NCI-H2107 treated with DMSO at 0.1 percent for 48 hours (cell line): ENCODE data around the gene AGPAT2.
"Not testable (repeated sequence)": the region's sequence is repeated elsewhere in the genome, so short reads cannot be mapped to it uniquely, and the experiment has no call there.

Experiments used
- DNase-seq: peaks from one replicate; lab custom pipeline; 2025; ENCODE audit not compliant: unreplicated experiment; lab: John Stamatoyannopoulos, UW

The AGPAT2 gene

DNA sequence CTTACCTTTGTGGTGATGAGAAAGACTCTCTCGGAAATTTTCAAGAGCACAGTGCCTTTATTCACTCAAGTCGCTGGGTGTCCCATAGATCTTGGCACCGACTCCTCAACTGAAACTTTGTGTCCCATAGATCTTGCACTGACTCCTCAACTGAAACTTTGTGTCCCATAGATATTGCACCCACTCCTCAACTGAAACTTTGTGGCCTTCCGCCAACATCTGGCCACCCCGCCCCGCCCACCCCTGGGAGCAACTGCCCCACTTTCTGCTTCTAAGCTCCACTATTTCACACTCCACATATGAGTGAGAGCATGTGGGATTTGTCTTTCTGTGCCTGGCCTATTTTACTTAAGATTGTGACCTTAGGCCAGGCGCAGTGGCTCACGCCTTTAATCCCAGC is 37.2 kb downstream of the AGPAT2 start:
- no peak for DNase-seq

DNA sequence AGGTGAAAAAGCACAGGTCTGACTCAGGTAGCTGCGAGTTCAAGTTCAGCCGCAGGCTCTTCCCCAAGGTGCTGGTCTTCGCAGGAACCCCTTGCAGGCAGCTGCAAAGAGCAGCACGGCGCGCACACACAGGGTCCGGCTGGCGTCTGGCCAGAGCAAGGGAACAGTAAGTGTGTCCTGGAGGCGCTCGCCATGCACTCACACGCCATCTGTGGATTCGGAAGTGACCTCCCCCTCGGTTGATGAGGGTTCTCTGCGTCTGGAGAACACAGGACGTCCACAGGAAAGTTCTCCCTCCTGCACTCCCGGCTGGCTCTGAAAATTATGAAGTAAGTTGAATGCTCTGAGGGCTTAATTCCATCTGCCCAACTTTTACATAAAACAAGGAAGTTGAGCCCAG is 38.5 kb downstream of the AGPAT2 start:
- no peak for DNase-seq

DNA sequence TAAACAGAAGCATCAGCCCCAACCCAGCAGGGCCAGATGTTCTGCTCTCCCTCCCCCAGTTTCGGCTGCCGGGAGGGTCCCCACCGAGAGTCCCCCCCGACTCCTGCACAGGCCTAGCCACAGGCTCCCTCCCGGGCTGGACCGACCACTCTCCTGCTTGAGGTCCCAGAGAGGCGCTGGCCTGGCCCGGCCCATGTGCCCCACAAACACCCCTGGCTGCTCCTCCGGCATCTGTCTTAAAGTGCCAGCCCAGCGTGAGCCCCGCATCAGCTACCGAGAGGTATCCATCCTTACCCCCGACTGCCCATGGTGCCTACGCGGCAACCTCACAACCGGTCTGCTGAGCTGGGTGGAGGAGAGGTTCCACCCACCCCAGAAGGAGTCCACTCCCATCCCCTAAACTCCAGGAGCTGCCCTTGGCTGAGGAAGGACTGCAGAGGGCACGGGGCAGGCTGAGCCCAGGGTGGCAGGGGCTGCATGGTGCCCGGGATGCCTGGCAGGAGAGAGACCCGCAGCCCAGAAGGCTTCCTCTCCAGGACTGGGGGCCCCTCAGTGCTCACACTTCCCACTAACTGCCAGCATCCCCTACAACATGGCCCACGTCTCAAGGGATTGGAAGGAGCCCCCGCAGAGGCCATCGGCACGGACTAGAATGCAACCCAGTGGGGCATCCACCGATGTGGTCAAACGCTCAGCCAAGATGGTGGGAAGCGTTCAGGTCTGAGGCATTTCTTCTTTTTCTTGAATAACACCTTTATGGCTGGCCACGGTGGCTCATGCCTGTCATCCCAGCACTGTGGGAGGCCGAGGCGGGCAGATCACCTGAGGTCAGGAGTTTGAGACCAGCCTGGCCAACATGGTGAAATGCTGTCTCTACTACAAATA is 40.2 kb downstream of the AGPAT2 start:
- DNase-seq = no peak

DNA sequence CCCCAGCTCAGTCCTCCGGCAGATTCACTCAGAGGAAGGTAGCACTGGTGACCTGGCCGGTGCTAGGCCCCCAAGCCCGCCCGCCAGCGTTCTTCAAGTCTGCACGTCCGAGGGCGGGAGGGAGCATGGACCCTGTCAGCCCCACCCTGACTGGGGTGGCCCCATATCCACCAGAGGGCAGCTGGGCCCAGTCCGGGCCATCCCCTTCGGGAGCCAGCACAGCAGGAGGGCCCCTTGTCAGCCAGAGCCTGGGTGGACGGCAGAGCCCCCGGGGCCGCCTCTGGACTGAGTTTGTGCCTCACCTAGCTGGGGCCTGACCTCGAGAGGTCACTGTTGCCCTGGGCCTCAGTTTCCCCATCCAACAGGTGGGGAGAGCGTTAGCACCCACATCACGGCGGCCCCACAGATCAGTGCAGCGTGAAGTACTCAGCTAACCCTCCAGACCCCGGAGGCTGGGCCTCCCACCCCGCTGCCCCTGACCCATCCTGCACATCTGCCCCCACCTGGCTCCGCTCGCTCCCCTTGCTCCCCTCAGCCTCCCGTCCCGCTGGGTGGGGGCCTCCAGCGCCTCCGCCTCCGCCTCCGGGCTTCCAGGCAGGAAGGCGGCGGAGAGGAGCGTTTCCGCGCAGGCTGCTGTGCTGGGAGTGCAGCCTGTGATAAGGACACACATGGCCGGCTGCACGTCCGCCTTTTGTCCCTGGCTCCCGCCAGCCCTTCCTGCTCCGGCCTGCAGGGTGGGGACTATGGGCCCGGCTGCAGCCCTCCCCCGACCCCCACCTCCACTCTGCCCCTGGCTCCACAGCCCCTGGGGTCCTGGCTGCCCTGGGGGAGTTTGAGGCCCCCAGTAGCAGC is 41.1 kb downstream of the AGPAT2 start:
- DNase-seq = no peak

DNA sequence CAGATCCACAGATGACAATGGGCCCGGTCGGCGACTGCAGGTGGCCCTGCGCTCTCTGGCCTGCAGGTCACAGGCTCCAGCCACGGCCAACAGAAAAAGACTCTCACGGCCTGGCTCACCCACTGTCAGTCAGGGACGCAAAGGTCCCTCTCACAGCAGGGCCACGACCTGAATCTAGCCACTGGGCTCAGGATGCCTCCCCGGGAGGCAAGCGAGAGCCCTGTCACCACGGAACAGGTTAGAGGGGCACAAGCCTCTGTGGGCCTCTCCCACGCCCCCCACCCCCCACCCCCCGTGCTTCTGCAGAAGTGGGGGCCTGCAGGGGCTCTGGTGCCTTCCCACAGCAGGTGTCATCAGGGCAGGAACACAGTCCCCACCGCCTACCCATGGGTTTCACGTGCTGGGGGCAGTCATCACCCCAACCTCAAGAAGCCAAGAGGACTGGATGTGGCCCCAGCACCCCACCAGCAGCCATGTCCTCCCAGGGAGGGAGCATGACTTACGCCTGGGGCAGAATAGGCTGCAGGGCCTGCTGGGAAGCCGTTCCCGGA is 41.8 kb downstream of the AGPAT2 start:
- DNase-seq = no peak

DNA sequence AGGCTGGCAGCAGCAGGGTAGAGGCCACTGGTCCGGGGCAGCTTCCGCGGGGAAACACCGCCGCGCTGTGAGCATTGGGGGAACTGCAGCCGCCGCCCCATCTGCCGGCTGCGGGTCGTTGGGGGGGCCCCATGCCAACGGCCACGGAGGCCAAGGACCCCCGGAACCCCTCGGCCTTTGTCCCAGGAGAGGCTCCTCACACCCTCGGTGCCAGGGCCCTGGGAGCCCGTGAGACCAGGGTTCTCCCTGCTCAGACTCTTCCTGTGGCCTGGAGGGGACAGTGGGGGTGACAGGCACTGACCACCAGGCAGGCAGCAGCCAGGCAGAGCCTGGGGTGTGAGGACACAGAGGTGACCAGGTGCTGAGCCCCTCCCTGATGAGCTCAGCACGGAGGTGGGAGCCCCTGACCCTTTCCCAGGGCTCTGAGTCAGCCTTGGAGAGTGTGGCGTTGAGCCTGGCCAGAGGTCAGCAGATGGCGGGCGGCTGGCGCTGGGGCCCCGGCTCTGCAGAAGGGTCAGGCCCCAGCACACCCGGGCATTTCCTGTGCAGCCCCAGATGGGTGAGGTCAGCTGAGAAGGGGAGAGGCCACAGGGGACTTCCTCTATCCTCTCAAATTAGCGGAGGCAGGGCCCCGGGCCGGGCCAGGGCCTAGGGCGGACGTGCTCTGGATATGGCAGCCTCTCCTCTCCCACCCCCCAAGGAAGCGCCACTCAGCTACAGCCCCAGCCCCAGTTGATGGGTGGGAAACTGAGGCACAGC is 42.5 kb downstream of the AGPAT2 start:
- DNase-seq = peak; percentile 24

DNA sequence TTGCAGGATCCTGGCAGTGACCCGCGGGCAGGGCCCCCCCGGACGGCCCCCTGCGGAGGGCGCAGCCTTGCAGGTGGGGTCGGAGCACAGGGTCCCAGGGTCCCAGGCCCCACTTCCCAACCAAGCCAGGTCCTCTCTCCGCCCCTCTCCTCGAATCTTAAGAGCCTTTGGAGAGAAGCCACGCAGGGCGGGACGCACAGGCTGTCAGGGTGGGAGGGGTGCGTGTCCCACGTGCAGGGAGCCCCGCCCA is 43.0 kb downstream of the AGPAT2 start:
- no peak for DNase-seq

DNA sequence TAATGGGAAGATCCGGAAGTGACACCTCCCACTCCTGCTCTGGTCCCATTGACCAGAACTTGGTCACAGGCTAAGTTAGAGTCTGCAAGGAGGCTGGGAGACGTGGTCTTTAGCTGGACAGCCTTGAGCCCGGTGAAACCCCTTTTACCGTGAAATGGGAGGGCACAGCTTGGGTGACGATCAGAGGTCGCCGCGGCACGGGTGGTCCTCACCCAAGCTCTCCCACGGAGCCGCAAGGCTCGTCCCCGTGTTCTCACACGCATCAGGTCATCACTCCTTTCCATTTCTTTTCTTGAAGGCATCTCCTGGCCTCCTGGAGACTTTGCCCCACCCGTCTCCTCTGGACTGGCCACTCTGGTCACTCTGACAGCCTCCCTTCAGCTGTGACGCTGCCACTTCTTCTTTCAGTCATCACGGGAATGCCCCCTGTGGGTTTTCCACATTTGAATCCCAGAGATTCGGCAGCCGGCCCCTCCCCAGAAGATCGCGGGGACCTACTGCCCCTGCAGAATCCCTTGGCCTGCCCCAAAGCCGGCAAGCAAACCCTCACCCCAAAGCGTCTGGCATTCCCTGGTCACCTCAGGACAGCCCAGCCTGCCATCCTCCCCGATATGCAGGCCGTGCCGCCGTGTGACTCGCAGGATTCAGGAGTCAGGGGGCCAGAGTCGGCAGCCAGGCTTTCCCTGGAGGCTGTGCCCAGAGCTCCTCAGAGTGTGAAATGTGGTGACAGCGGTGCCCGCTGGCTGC is 43.5 kb downstream of the AGPAT2 start:
- no peak for DNase-seq

DNA sequence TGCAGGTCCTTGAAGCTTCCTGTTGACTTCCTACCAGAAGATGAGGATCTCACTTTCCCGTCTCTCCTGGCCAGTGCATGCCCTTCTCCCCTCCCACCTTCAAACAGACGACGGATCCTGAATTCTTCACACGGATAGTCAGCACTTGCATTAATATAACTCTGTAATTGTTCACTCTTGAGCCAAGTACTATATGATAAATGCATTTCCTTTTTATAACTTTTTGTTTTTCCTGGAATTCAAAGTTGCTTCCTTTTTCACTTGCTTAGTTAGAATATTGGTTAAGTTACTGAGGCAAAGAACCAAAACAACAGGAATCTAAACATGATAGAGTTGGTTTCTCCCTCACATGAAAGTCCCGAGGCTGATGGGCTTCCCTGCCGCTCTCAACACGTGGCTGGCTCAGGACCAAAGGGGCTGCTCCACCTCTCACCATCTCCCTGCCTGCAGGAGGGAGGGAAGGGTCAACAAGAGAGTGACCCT is 44.8 kb downstream of the AGPAT2 start:
- no peak for DNase-seq

DNA sequence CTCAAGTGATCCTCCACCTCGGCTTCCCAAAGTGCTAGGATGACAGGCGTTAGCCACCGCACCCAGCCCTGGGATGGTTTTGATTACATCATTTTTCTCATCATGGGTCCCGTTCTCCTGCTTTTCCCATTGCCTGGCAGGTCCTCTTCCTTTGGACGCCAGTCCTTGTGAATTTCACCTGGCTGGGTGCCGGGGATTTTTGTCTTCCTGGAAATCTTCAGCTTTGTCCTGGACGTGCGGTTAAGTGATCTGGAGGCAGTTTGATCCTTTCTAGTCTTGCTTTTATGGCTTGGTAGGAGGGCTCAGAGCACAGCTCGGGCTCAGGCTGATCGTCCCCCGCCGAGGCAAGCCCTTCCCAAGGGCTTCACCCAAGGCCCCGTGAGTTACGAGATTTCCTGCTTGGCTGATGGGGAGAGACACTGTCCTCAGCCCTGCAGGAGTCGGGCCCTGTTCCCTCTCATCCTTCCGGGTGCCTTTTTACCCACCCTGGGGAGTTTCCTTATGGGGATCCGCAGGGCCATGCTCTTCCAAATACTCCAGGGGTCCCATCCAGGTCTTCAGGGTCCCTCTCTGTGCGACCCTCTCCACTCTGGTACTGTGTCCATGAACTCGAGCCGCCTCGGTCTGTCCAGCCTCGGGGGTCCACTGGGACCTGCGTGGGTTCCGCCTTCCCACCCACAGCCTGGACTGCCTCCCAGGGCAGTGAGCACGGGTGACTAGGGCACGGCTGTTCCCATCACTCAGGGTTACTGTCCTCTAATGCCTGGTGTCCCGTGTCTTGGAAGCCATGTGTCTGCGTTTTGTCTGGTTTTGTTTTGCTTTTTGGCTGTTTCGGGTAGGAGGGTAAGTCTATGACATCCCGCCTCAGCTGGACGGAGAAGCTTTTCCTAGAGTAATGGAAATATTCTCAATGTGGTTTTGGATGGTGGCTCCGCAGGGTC is 46.8 kb downstream of the AGPAT2 start:
- no peak for DNase-seq

DNA sequence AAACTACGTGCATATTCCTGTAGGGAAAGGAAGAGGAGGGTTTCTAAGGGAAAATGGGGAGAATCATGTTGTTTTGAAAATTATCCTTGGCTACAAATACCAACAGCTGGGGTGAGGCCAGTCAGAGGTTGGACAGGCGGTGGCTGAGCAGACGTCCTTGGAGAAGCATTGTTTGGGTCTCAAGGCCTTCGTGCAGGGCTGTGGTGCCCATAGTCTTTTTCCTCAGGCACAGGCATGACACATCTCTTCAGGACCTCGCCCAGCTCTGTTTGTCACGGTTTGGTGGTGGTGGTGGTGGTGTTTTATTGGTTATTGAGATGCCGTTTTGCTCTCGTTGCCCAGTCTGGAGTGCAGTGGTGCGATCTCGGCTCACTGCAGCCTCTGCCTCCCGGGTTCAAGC is 52.4 kb downstream of the AGPAT2 start:
- no peak for DNase-seq

DNA sequence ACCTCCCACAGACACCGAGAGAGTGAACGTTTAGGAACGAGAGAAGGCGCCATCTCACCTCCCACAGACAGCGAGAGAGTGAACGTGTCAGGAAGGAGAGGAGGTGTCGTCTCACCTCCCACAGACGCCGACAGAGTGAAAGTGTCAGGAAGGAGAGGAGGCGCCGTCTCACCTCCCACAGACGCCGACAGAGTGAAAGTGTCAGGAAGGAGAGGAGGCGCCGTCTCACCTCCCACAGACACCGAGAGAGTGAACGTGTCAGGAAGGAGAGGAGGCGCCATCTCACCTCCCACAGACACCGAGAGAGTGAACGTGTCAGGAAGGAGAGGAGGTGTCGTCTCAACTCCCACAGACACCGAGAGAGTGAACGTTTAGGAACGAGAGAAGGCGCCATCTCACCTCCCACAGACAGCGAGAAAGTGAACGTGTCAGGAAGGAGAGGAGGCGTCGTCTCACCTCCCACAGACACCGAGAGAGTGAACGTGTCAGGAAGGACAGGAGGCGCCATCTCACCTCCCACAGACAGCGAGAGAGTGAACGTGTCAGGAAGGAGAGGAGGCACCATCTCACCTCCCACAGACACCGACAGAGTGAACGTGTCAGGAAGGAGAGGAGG is 54.7 kb downstream of the AGPAT2 start:
- DNase-seq = not testable (repeated sequence)

DNA sequence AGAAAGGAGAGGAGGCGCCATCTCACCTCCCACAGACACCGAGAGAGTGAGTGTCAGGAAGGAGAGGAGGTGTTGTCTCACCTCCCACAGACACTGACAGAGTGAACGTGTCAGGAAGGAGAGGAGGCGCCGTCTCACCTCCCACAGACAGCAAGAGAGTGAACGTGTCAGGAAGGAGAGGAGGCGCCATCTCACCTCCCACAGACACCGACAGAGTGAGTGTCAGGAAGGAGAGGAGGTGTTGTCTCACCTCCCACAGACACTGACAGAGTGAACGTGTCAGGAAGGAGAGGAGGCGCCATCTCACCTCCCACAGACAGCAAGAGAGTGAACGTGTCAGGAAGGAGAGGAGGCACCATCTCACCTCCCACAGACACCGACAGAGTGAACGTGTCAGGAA is 55.2 kb downstream of the AGPAT2 start:
- DNase-seq = not testable (repeated sequence)

DNA sequence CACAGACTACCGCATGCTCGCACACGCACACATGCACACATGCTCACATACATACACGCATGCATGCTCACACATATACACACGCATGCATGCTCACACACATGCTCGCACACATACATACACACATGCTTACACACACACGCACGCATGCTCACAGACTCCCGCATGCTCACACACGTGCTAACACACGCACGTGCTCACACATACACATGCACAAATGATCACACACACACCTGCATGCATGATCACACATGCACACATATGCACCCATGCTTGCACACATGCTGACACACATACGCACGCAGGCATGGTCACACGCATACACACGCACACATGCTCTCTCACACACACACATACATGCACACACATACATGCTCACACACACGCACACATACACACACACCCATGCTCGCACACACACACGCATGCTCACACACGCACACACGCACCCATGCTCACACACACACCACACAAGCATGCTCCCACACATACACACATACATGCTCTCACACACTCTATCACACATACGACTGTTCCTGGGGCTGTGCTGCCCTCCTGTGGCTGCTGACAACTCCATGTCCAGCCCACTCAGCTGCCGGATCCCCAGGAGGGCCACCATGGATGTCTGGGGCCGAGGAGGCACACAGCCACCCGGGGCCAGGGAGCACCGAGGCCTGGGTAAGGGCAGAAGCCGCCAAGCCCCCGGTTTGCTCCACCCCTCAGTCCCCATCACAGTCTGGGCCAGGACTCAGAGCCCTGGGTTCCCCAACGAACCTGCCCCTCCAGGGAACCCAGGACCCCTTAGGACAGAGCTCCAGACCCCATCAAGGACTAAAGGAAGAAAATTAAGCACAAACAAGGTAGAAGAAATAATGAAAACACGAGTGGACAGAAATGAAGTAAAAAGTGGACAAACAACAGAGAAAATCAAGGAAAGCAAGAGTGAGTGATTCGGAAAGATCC is 55.9 kb downstream of the AGPAT2 start:
- peak; percentile 68 for DNase-seq

DNA sequence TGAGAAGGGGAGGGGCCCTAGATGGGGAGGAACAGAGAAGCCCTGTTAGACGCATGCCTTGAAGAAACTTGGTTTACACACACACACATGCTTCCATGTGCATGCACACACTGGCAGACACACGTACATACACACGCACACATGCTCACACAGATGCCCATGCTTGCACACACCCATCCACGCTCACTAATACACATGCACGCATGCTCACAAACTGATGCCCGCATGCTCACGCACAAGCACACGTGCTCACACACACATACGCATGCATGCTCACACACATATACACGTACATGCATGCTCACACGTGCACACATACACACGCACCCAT is 56.6 kb downstream of the AGPAT2 start:
- DNase-seq = no peak

DNA sequence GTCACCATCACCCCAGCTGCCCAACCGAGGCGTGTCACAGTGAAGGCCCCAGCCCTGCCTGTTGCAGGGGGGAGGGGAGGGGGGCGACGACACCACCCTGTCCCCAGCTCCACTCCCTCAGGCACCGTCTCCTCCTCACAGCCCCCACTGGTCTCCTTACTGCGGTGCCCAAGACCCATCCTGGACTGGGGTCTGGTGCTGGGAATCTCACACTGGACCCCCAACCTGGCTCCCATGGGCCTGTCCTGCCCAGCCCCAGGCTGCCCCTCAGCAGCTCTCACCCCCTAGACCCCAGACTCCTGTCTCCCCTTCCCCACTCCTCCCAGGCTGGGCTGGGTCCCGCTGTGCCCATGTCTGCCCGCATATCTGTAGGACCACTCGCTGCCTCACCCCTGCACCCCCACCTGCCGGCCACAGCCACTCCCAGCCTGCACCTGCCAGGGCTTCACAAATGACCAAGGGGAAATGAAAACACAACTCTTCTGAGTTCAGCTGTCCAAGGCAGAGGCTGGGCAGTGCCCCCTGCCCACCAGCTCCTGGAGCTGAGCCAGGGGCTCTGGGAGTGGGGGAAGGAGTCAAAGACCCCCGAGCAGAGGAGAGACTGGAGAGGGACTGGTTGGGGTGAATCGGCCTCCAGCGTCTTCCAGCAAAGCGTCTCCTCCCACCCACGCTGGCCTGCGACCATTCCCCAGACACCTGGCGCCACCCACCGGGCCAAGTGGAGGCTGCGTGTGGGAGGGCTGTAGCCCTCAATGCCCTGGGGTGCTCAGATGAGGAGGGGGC is 57.2 kb downstream of the AGPAT2 start:
- no peak for DNase-seq
